ENCODE data around the gene CALHM1.

CALHM1 gene

DNA sequence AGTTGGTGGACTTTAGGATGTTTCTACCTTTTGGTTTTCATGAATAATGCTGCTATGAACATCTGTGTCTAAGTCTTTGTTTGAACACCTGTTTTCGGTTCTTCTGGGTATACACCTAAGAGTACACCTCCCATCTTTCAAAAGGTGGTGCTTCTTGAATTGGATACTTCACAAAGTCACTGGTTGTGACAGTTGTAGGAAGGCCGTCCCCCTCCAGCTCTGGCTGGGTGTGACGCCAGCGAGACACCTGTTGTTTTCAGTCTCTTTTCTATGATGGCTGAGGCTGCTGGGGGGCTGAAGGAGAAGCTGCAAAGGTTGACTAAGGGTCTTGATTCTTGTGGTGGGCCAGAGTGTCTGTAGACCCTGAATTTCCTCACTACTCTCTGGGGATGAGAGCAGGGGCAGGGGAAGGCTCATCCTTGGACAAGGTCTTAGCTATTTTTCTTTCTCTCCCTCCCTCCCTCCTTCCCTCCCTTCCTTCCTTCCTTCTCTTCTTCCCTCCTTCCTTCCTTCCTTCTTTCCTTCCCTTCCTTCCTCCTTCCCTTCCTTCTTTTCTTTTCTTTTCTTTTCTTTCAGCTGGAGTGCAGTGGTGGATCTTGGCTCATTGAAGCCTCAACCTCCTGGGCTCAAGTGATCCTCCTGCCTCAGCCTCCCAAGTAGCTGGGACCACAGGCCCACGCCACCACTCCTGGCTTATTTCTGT lies 40.4 kb upstream of the CALHM1 start:
- Histone ChIP-seq H3K4me1 (ENCODE audit: low read length) (no peaks in the 10 kb centered on the region), H3K27me3 (ENCODE audit: low read depth, low read length) (peaks cover 28% of the 10 kb centered on the region), H4K20me1 (ENCODE audit: insufficient read depth, low read length) (no peaks in the 10 kb centered on the region), H3K36me3 (replicated peaks; ENCODE audit: low read depth, low read length) (no peaks in the 10 kb centered on the region), H3K79me2 (ENCODE audit: low read length) (no peaks in the 10 kb centered on the region), H3K9ac (ENCODE audit: low read length) (no peak overlapping the region), H3K27ac (ENCODE audit: low read length) (no peak overlapping the region), H2AFZ (ENCODE audit: low read depth, low read length) (no peak overlapping the region), H3K4me2 (ENCODE audit: low read length) (no peak overlapping the region), H3K9me3 (ENCODE audit: insufficient read depth, low read length) (no peaks in the 10 kb centered on the region), H3K4me3 (ENCODE audit: low read length) (no peak overlapping the region)
- TF ChIP-seq CTCF (IDR thresholded peaks at IDR 0.05; ENCODE audit: low read depth, low read length), result no peak
- no peak for TF ChIP-seq EZH2phosphoT487 (IDR thresholded peaks at IDR 0.05; ENCODE audit: low read depth)

GRCh38 chr10:103497161-103497915 lies 38.6 kb upstream of the CALHM1 start:
- H3K9me3 ChIP-seq (ENCODE audit: insufficient read depth, low read length), result no peaks in the 10 kb centered on the region
- H2AFZ ChIP-seq (ENCODE audit: low read depth, low read length), result no peak overlapping the region
- no peaks in the 10 kb centered on the region for H4K20me1 ChIP-seq (ENCODE audit: insufficient read depth, low read length)
- H3K36me3 ChIP-seq (replicated peaks; ENCODE audit: low read depth, low read length), result no peaks in the 10 kb centered on the region
- H3K79me2 ChIP-seq (ENCODE audit: low read length), result no peaks in the 10 kb centered on the region
- TF ChIP-seq CTCF (IDR thresholded peaks at IDR 0.05; ENCODE audit: low read depth, low read length) (no peak), EZH2phosphoT487 (IDR thresholded peaks at IDR 0.05; ENCODE audit: low read depth) (no peak)
- 0 out of 2 replicates have a peak, but pooled peaks cover 3% of the 10 kb centered on the region for H3K4me1 ChIP-seq (ENCODE audit: low read length)
- H3K4me3 ChIP-seq (ENCODE audit: low read length), result no peak overlapping the region
- no peak overlapping the region for H3K9ac ChIP-seq (ENCODE audit: low read length)
- H3K27me3 ChIP-seq (ENCODE audit: low read depth, low read length), result peaks cover 40% of the 10 kb centered on the region
- no peak overlapping the region for H3K4me2 ChIP-seq (ENCODE audit: low read length)
- H3K27ac ChIP-seq (ENCODE audit: low read length), result no peak overlapping the region

DNA sequence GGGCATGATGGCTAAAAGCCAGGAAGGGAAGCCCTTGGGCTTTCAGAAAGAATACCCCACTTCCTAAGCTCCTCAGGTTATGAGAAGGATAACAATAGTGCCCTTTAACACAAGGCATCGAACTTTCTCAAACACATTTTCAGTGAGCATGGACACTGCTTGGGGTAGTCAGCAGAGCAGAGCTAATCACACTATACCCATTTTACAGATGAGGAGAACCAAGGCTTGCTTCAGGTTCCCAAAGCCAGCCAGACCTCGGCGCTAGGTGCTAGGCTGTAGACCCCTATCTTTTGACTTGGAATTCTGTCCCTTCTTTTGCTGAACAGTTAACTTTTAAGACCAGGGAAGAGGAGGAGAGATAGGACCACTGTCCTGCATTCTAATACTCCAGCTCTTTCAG lies 36.6 kb upstream of the CALHM1 start:
- Histone ChIP-seq H3K36me3 (replicated peaks; ENCODE audit: low read depth, low read length) (no peaks in the 10 kb centered on the region), H2AFZ (ENCODE audit: low read depth, low read length) (no peak overlapping the region), H4K20me1 (ENCODE audit: insufficient read depth, low read length) (no peaks in the 10 kb centered on the region), H3K27ac (ENCODE audit: low read length) (no peak overlapping the region), H3K9me3 (ENCODE audit: insufficient read depth, low read length) (no peaks in the 10 kb centered on the region), H3K4me2 (ENCODE audit: low read length) (no peak overlapping the region), H3K4me1 (ENCODE audit: low read length) (0 out of 2 replicates have a peak, but pooled peaks cover 3% of the 10 kb centered on the region), H3K27me3 (ENCODE audit: low read depth, low read length) (peaks cover 42% of the 10 kb centered on the region), H3K9ac (ENCODE audit: low read length) (no peak overlapping the region), H3K4me3 (ENCODE audit: low read length) (no peak overlapping the region), H3K79me2 (ENCODE audit: low read length) (no peaks in the 10 kb centered on the region)
- no peak for TF ChIP-seq CTCF (IDR thresholded peaks at IDR 0.05; ENCODE audit: low read depth, low read length)
- no peak for TF ChIP-seq EZH2phosphoT487 (IDR thresholded peaks at IDR 0.05; ENCODE audit: low read depth)

Measured in OCI-LY3 (cell line).